ENCODE measurements around the gene FAT1. TPM values are rescaled to one million over a fixed set of nuclear protein-coding genes. Genes with fewer than 3 reads are reported as not detected.

The FAT1 gene
- total and polyA plus RNA-seq, 9 donors, result 80.7 to 144 (median 124) TPM

DNA sequence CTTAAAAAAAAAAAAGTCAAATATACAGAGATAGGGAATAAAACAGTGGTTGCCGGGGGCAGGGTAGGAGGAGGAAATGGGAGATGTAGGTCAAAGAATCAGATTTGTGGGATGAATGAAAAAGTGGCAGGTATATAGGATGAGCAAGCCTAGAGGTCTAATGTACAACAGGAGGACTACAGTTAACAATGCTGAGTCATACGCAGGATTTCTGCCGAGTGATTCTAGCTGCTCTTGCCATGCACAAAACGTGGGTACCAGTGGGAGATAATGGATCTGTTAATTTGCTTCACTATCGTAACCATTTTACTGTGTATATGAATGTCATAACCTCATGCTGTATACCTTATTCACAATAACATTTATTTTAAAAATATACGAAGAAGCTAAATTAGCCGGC lies 157.6 kb downstream of the FAT1 start:
- 88% methylated on average over 2 of the region's 7 CpGs for WGBS (ENCODE audit: insufficient coverage)
- peaks cover 5% of the 10 kb centered on the region for H3K4me1 ChIP-seq (ENCODE audit: control insufficient read depth, insufficient read depth, low read length)
- no peak for DNase-seq
- H3K36me3 ChIP-seq (ENCODE audit: control insufficient read depth, insufficient read depth, low read length), result no peaks in the 10 kb centered on the region
- no peak overlapping the region for H3K27ac ChIP-seq (ENCODE audit: low read length)
- no peaks in the 10 kb centered on the region for H3K9me3 ChIP-seq (replicated peaks; ENCODE audit: control insufficient read depth, low read depth, low read length)
- H3K4me3 ChIP-seq (ENCODE audit: low read length), result no peak overlapping the region
- H3K27me3 ChIP-seq (ENCODE audit: control insufficient read depth, insufficient read depth, low read length), result no peaks in the 10 kb centered on the region

DNA sequence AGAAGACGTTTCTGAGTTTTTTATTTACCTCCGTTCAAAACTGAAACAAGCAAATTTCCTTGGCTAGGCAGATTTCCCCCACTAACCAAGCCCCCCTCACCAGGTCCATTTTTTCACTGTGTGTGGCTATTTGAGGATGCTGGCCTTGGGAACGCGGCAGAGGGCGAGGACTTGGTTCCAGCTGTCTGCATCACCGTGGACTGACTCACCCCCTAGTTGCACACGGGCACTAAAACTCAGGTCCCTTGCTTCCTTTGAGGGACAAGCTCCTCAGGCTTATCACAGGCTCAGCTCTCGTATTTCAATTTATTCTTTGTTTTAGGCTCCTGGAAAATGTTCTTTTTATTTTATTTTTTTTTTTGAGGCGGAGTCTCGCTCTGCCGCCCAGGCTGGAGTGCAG lies 159.9 kb downstream of the FAT1 start:
- 67% methylated on average over 3 of the region's 11 CpGs for WGBS (ENCODE audit: insufficient coverage)
- Histone ChIP-seq H3K36me3 (ENCODE audit: control insufficient read depth, insufficient read depth, low read length) (no peaks in the 10 kb centered on the region), H3K4me3 (ENCODE audit: low read length) (no peak overlapping the region)

DNA sequence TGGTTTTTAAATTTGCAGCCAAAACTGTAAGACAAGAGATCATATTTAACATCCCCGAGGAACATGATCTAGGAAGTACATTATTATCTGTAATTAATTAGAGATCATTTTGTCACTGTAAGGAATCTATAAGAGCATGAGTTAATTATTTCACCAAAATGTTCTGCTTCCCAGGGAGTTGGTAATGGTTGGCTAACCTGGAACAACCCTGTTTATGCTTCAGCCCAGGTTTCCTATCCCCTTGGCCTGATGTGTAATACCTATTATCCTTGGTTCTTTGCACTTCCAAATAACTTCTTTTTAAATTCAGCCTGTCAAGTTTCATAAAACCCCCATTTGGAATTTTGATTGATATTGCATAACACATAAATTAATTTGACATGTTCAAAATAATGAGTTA lies 161.9 kb downstream of the FAT1 start:
- H3K9me3 ChIP-seq (replicated peaks; ENCODE audit: control insufficient read depth, low read depth, low read length), result no peaks in the 10 kb centered on the region
- H3K27ac ChIP-seq (ENCODE audit: low read length), result no peak overlapping the region
- WGBS (ENCODE audit: insufficient coverage), result no CpG with 5 or more reads among the region's 1 CpG
- H3K4me3 ChIP-seq (ENCODE audit: low read length), result no peak overlapping the region
- DNase-seq, result no peak
- no peaks in the 10 kb centered on the region for H3K4me1 ChIP-seq (ENCODE audit: control insufficient read depth, insufficient read depth, low read length)
- H3K36me3 ChIP-seq (ENCODE audit: control insufficient read depth, insufficient read depth, low read length), result no peaks in the 10 kb centered on the region
- H3K27me3 ChIP-seq (ENCODE audit: control insufficient read depth, insufficient read depth, low read length), result no peaks in the 10 kb centered on the region

More for the DNA sequence above, 159.9 kb downstream of the FAT1 start:
- DNase-seq, result no peak
- H3K27me3 ChIP-seq (ENCODE audit: control insufficient read depth, insufficient read depth, low read length), result no peaks in the 10 kb centered on the region
- no peaks in the 10 kb centered on the region for H3K4me1 ChIP-seq (ENCODE audit: control insufficient read depth, insufficient read depth, low read length)
- no peaks in the 10 kb centered on the region for H3K9me3 ChIP-seq (replicated peaks; ENCODE audit: control insufficient read depth, low read depth, low read length)
- H3K27ac ChIP-seq (ENCODE audit: low read length), result no peak overlapping the region

DNA sequence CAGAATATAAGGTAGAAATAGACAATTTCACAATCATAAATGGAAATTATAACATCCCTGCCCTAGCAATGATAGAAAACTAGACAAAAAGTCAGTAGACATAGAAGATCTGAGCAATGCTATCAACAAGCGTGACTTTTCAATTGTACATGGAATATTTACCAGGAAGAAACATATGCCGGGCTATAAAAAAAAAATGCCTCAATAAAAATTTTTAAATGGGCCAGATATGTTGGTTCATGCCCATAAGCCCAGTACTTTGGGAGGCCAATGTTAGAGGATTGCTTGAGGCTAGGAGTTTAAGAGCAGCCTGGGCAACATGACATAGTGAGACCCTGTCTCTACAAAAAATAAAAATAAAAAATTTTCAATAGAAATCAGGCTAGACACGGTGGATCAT lies 163.0 kb downstream of the FAT1 start:
- H3K27ac ChIP-seq (ENCODE audit: low read length), result no peak overlapping the region
- H3K36me3 ChIP-seq (ENCODE audit: control insufficient read depth, insufficient read depth, low read length), result no peaks in the 10 kb centered on the region
- H3K9me3 ChIP-seq (replicated peaks; ENCODE audit: control insufficient read depth, low read depth, low read length), result no peaks in the 10 kb centered on the region
- peaks cover under 1% of the 10 kb centered on the region for H3K27me3 ChIP-seq (ENCODE audit: control insufficient read depth, insufficient read depth, low read length)
- WGBS (ENCODE audit: insufficient coverage), result no CpG with 5 or more reads among the region's 3 CpGs
- H3K4me1 ChIP-seq (ENCODE audit: control insufficient read depth, insufficient read depth, low read length), result no peaks in the 10 kb centered on the region
- no peak overlapping the region for H3K4me3 ChIP-seq (ENCODE audit: low read length)
- DNase-seq, result no peak

DNA sequence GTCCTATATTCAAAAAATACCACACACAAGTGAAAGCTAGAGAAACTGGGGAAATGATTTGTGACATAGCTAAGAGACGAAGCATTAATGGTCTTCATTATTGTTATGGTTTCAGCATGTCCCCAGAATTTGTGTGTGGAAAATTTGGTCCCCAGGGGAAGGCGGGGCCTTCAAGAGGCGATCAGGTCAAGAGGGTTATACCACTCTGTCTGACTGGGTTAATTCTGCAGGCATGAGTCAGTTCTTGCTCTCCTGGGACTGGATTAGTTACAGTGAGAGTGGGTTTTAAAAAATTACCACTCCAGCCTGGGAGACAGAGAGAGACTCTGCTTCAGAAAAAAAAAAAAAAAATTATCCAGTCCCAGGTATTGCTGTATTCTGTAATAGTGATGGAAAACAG lies 166.2 kb downstream of the FAT1 start:
- peak; percentile 7 for DNase-seq
- H3K4me1 ChIP-seq (ENCODE audit: control insufficient read depth, insufficient read depth, low read length), result peaks cover 6% of the 10 kb centered on the region
- H3K27ac ChIP-seq (ENCODE audit: low read length), result no peak overlapping the region
- no peak overlapping the region for H3K4me3 ChIP-seq (ENCODE audit: low read length)
- no peaks in the 10 kb centered on the region for H3K36me3 ChIP-seq (ENCODE audit: control insufficient read depth, insufficient read depth, low read length)
- no peaks in the 10 kb centered on the region for H3K9me3 ChIP-seq (replicated peaks; ENCODE audit: control insufficient read depth, low read depth, low read length)
- peaks cover 20% of the 10 kb centered on the region for H3K27me3 ChIP-seq (ENCODE audit: control insufficient read depth, insufficient read depth, low read length)
- whole genome bisulfite sequencing (ENCODE audit: insufficient coverage), result 42% methylated on average over 3 of the region's 3 CpGs

DNA sequence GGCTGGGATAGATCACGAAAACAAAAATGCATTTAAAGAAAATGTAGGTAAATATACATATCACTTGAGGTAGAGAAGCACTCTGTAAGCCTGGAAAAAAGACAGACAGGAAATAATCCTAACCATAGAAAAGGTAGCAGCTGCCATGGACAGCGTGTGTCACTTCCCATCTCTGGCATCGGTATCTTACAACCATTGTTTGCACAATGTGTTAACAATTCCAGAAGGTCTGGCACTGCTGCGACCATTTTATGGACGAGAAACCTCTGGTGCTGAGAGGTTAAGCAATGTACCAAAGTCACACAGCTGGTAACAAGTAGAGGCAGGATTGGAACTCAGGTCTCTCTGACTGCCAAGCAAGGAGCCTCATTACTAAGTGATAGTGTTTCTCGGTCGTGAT lies 166.6 kb downstream of the FAT1 start:
- Histone ChIP-seq H3K27me3 (ENCODE audit: control insufficient read depth, insufficient read depth, low read length) (peaks cover 20% of the 10 kb centered on the region), H3K4me3 (ENCODE audit: low read length) (no peak overlapping the region), H3K36me3 (ENCODE audit: control insufficient read depth, insufficient read depth, low read length) (no peaks in the 10 kb centered on the region), H3K4me1 (ENCODE audit: control insufficient read depth, insufficient read depth, low read length) (peaks cover 6% of the 10 kb centered on the region), H3K27ac (ENCODE audit: low read length) (no peak overlapping the region), H3K9me3 (replicated peaks; ENCODE audit: control insufficient read depth, low read depth, low read length) (no peaks in the 10 kb centered on the region)
- no peak for DNase-seq
- WGBS (ENCODE audit: insufficient coverage), result no CpG with 5 or more reads among the region's 7 CpGs

DNA sequence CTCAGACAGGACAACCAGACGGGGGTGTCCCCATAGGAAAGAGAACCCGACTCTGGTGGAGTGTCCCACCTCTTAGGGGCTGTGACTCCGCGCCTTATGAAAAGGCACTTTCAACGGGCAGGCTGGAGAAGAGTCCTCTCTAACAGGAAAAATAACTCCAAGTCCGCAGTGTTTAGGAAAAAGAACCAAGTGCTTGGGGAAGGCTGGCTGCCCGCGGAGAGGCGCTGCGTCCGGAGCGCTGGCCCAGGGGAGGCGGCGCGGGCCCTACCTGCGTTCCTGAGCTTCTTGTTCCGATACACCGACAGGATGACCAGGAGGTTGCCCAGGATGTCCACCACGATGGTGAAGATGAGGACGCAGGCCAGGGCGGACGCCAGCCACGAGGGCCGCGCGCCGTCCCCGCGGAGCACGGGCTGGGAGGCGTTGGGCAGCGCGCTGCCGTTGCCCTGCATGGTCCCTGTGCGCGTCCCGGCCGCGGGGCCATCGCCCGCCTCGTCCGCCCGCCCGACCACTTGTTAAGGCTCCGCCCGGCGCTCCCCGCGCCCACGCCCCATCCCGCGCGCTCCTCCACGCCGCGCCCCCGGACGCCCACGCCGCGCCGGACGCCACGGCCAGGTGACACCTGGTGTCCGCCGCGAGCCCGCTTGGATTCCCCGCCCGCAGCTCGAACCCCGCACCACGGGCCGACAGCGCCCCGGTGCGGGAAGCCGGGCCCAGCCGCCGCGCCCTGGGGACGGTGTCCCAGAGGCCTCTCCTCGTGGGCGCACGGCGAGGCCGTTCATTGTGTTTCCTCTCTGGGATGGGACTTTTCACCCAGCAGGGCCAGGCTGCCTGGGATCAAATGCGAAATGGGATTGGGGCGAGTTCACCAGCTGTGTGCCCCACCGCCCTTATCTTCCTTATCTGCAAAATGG lies 168.5 kb downstream of the FAT1 start, which contains the start of gene MTNR1A:
MTNR1A (minus strand) TSS at position 654 of the 914 bp plus-strand sequence; CDS start at position 452, 202 bp downstream.
- peak; percentile 5 for DNase-seq
- Histone ChIP-seq H3K36me3 (ENCODE audit: control insufficient read depth, insufficient read depth, low read length) (no peaks in the 10 kb centered on the region), H3K4me3 (ENCODE audit: low read length) (peak within 1 kb of the TSS; percentile 26), H3K9me3 (replicated peaks; ENCODE audit: control insufficient read depth, low read depth, low read length) (no peaks in the 10 kb centered on the region), H3K4me1 (ENCODE audit: control insufficient read depth, insufficient read depth, low read length) (peaks cover 6% of the 10 kb centered on the region), H3K27me3 (ENCODE audit: control insufficient read depth, insufficient read depth, low read length) (peaks cover 20% of the 10 kb centered on the region), H3K27ac (ENCODE audit: low read length) (no peak within 1 kb of the TSS)
- under 1% methylated on average over 88 of the region's 91 CpGs for WGBS (ENCODE audit: insufficient coverage)

DNA sequence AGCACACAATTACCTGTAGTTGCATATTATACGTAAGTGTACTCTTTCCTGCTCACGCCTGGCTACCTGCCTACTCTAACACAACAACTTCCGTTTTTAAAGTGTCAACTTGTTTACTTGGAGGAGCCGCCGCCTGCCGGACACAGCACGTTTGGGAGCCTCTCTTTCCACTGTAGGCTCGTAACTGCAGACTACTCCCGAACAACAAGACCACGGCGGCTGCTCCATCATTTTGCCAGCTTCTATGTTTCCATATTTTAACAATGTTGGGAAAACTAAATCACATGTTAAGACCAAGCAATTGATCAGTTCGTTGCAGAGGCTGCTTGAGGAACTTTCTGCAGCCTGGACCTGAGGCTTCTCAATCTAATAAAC lies 169.1 kb downstream of the FAT1 start:
- Histone ChIP-seq H3K27me3 (ENCODE audit: control insufficient read depth, insufficient read depth, low read length) (peaks cover 20% of the 10 kb centered on the region), H3K36me3 (ENCODE audit: control insufficient read depth, insufficient read depth, low read length) (no peaks in the 10 kb centered on the region), H3K4me1 (ENCODE audit: control insufficient read depth, insufficient read depth, low read length) (peaks cover 6% of the 10 kb centered on the region), H3K4me3 (ENCODE audit: low read length) (peak overlapping the region; percentile 26), H3K9me3 (replicated peaks; ENCODE audit: control insufficient read depth, low read depth, low read length) (no peaks in the 10 kb centered on the region), H3K27ac (ENCODE audit: low read length) (no peak overlapping the region)
- peak; percentile 36 for DNase-seq
- 0% methylated on average over 10 of the region's 12 CpGs for WGBS (ENCODE audit: insufficient coverage)

DNA sequence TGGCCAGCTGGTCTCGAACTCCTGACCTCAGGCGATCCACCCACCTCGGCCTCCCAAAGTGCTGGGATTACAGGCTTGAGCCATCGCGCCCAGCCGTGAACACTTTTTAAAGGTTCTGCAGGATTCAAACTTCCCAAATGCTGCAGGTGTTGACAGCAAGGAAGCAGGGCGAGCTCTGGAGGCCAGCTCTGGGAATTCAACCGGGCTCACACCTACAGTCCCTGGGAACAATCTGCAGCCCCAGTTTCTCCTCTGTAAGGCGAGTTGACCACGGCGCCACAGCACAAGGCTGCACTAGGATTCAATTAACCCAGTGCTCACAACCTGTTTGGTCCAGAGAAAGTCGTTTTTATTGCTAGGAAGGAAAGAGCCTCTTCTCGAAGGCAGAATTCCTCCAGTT lies 169.9 kb downstream of the FAT1 start:
- Histone ChIP-seq H3K36me3 (ENCODE audit: control insufficient read depth, insufficient read depth, low read length) (no peaks in the 10 kb centered on the region), H3K27me3 (ENCODE audit: control insufficient read depth, insufficient read depth, low read length) (peaks cover 20% of the 10 kb centered on the region), H3K27ac (ENCODE audit: low read length) (no peak overlapping the region), H3K9me3 (replicated peaks; ENCODE audit: control insufficient read depth, low read depth, low read length) (no peaks in the 10 kb centered on the region), H3K4me1 (ENCODE audit: control insufficient read depth, insufficient read depth, low read length) (peaks cover 6% of the 10 kb centered on the region), H3K4me3 (ENCODE audit: low read length) (no peak overlapping the region)
- DNase-seq, result no peak
- 46% methylated on average over 8 of the region's 13 CpGs for WGBS (ENCODE audit: insufficient coverage)

DNA sequence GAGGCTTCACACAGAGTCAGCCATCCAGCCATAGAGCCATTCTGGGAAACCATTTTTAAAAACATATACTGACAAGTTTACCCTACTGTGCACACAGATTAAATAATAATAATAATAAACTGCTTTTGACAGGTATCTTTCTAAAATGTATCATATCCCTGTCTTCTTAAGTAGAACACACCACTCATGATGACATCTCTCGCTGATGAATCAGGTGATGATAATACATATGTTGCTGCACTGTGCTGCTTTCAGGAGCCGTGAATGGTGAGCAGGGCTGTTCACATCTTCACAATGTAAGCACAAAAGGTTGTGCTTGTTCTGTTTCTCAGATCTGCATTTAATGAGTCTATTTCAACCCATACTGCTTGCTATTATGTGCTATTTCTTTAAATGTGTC lies 171.8 kb downstream of the FAT1 start:
- no CpG with 5 or more reads among the region's 2 CpGs for WGBS (ENCODE audit: insufficient coverage)
- Histone ChIP-seq H3K27ac (ENCODE audit: low read length) (no peak overlapping the region), H3K27me3 (ENCODE audit: control insufficient read depth, insufficient read depth, low read length) (peaks cover 20% of the 10 kb centered on the region)

More for the DNA sequence above, 171.8 kb downstream of the FAT1 start:
- DNase-seq, result no peak
- H3K4me3 ChIP-seq (ENCODE audit: low read length), result no peak overlapping the region
- H3K4me1 ChIP-seq (ENCODE audit: control insufficient read depth, insufficient read depth, low read length), result peaks cover 6% of the 10 kb centered on the region
- no peaks in the 10 kb centered on the region for H3K36me3 ChIP-seq (ENCODE audit: control insufficient read depth, insufficient read depth, low read length)
- H3K9me3 ChIP-seq (replicated peaks; ENCODE audit: control insufficient read depth, low read depth, low read length), result no peaks in the 10 kb centered on the region

Data from muscle of leg (tissue), 11 donors.